Tibial nerve (tissue), 4 donors: ENCODE results near the gene FOXF1.

Source experiments
- CTCF ChIP-seq, 5 experiments: fragments of 200-600 bp in 3 of 5; fragments of 450-650 bp in 2 of 5; sonication (generic) in 3 of 5; IDR thresholded peaks; one replicate each; pipeline ENCODE4 v1.5.1; 2016 to 2019; ENCODE audit warnings: antibody characterized with exemption in 5 of 5, mild to moderate bottlenecking in 3 of 5, moderate library complexity in 2 of 5
- EP300 ChIP-seq, 2 donors: sonication (generic); formaldehyde crosslinking; IDR thresholded peaks; one replicate each; pipeline ENCODE4 v1.6.1; 2017; ENCODE audit warnings: antibody characterized with exemption in 2 of 2, mild to moderate bottlenecking in 1 of 2
- POLR2A ChIP-seq, 2 donors: fragments of 450-650 bp; IDR thresholded peaks; one replicate each; pipeline ENCODE4 v1.6.1; 2017; ENCODE audit warnings: antibody characterized with exemption in 2 of 2, mild to moderate bottlenecking in 2 of 2, moderate library complexity in 2 of 2

DNA sequence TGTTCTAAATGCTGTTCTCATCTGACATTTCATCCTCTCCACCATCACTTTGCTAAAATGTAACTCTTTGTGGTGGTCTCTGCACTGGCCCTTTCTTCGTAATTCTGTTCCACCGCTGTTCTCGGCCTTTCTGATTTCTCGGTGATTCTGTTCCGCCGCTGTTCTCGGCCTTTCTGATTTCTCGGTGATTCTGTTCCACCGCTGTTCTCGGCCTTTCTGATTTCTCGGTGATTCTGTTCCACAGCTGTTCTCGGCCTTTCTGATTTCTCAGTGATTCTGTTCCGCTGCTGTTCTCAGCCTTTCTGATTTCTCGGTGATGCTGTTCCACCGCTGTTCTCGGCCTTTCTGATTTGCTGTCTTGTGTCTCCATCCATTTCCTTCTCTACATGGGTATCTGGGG lies 12.3 kb downstream of the FOXF1 start:
- TF ChIP-seq CTCF (IDR thresholded peaks at IDR 0.05) = no peak
- no peak for TF ChIP-seq POLR2A (IDR thresholded peaks at IDR 0.05)
- no peak for TF ChIP-seq EP300 (IDR thresholded peaks at IDR 0.05)
